Tibial nerve (tissue), 4 donors: ENCODE measurements around the gene COL6A3. TPM values are rescaled to one million over a fixed set of nuclear protein-coding genes. Genes with fewer than 3 reads are reported as not detected.

Experiments
- DNase-seq, 2 donors: peaks; one replicate each; pipeline ENCODE4 v3.0.0-alpha.2; 2019; ENCODE audit warnings: low spot score in 2 of 2
- H3K27ac ChIP-seq, 4 donors: fragments of 200-600 bp; sonication (generic) in 3 of 4; one replicate each; pipeline ENCODE4 v1.5.1; 2017 to 2019; ENCODE audit warnings: mild to moderate bottlenecking in 1 of 4
- H3K27me3 ChIP-seq, 2 donors: fragments of 200-600 bp; sonication (generic) in 1 of 2; one replicate each; pipeline versions ENCODE4 v1.5.1 to v1.6.0; 2017 to 2019
- H3K36me3 ChIP-seq, 3 donors: fragments of 200-600 bp; sonication (generic); one replicate each; pipeline ENCODE4 v1.5.1; 2018 to 2019
- H3K4me1 ChIP-seq, 4 donors: fragments of 200-600 bp; sonication (generic) in 3 of 4; one replicate each; pipeline ENCODE4 v1.5.1; 2017 to 2019
- H3K4me3 ChIP-seq, 4 donors: fragments of 200-600 bp; sonication (generic) in 3 of 4; one replicate each; pipeline ENCODE4 v1.5.1; 2017 to 2019; ENCODE audit warnings: mild to moderate bottlenecking in 1 of 4, moderate library complexity in 1 of 4
- H3K9me3 ChIP-seq, 4 donors: fragments of 200-600 bp; sonication (generic) in 3 of 4; one replicate each; pipeline ENCODE4 v1.5.1; 2017 to 2019
- EP300 ChIP-seq, 2 donors: sonication (generic); formaldehyde crosslinking; IDR thresholded peaks; one replicate each; pipeline ENCODE4 v1.6.1; 2017; ENCODE audit warnings: antibody characterized with exemption in 2 of 2, mild to moderate bottlenecking in 1 of 2
- POLR2A ChIP-seq, 2 donors: fragments of 450-650 bp; IDR thresholded peaks; one replicate each; pipeline ENCODE4 v1.6.1; 2017; ENCODE audit warnings: antibody characterized with exemption in 2 of 2, mild to moderate bottlenecking in 2 of 2, moderate library complexity in 2 of 2
- WGBS, 2 donors: methylation state at CpG; one replicate each; pipeline ENCODE4 v1.1.5; 2018; 5-methylcytosine and 5-hydroxymethylcytosine counted together
- total RNA-seq, 4 donors: library from RNA; depleted of rRNA; stranded (reverse); fragments of >200 nt; gene quantifications; one replicate each; pipeline ENCODE4 v1.1.0, GENCODE V29; 2016
- TF ChIP-seq, protein P1 (sequence below), 5 experiments: fragments of 200-600 bp in 3 of 5; fragments of 450-650 bp in 2 of 5; sonication (generic) in 3 of 5; IDR thresholded peaks; one replicate each; pipeline ENCODE4 v1.5.1; 2016 to 2019; ENCODE audit warnings: antibody characterized with exemption in 5 of 5, mild to moderate bottlenecking in 3 of 5, moderate library complexity in 2 of 5

Gene COL6A3
- total RNA-seq, 4 donors from 2014 or later = 228 to 558 (median 364) TPM

DNA sequence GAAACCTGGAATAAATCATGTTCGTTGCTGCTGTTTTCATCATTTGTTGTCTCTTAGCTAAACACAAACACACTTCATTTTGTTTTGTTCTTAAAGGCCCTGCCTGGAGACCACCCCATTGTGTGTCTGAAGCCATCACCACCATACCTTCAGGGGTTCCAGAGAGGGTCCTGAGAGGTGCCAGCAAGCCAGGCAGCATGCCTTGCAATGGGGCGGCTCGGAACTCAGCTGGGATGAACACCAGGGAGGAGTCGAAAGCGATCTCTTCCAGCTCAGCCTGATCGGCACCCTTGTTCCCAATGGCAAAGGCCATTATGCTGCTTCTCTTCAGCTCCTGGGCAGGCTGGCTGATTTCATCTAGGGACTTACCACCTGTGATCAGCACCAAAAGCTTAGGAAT is 33.2 kb downstream of the COL6A3 start:
- H3K36me3 ChIP-seq = peaks cover 0 to 47% (median 0%) of the 10 kb centered on the region in 3 donors
- no peaks in the 10 kb centered on the region for H3K27me3 ChIP-seq
- H3K4me3 ChIP-seq = no peak overlapping the region
- H3K27ac ChIP-seq = no peak overlapping the region
- WGBS, 2 donors = 92 to 95% methylated on average over 5 to 6 of the region's 6 CpGs
- DNase-seq = no peak
- H3K9me3 ChIP-seq = peaks cover 0 to 6% (median 0%) of the 10 kb centered on the region in 4 donors
- TF ChIP-seq EP300 (IDR thresholded peaks at IDR 0.05) (no peak), POLR2A (IDR thresholded peaks at IDR 0.05) (no peak)
- TF ChIP-seq, protein P1, sequence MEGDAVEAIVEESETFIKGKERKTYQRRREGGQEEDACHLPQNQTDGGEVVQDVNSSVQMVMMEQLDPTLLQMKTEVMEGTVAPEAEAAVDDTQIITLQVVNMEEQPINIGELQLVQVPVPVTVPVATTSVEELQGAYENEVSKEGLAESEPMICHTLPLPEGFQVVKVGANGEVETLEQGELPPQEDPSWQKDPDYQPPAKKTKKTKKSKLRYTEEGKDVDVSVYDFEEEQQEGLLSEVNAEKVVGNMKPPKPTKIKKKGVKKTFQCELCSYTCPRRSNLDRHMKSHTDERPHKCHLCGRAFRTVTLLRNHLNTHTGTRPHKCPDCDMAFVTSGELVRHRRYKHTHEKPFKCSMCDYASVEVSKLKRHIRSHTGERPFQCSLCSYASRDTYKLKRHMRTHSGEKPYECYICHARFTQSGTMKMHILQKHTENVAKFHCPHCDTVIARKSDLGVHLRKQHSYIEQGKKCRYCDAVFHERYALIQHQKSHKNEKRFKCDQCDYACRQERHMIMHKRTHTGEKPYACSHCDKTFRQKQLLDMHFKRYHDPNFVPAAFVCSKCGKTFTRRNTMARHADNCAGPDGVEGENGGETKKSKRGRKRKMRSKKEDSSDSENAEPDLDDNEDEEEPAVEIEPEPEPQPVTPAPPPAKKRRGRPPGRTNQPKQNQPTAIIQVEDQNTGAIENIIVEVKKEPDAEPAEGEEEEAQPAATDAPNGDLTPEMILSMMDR (IDR thresholded peaks at IDR 0.05) = no peak
- H3K4me1 ChIP-seq = no peaks in the 10 kb centered on the region

DNA sequence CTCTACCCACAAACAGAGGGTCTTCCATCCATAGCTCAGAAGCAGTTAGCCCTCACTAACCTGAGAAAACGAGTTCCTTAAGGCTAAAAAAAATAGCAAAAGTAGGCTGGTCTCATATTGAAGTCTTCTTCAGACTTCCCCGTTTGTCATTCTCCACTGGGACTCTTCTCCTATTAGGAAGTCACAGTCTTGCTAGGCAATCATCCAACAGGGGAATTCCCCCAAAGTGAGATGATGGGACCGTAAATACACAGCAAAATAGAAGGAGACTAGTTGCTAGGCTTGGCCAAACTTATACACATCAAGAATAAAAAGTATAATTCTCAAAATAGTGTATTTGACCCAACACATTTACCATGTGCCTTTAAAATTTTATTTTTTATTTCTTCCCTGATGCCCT is 34.3 kb downstream of the COL6A3 start:
- TF ChIP-seq EP300 (IDR thresholded peaks at IDR 0.05) (no peak), POLR2A (IDR thresholded peaks at IDR 0.05) (no peak)
- TF ChIP-seq, protein P1 (IDR thresholded peaks at IDR 0.05) = no peak
- H3K27ac ChIP-seq = no peak overlapping the region
- no peak overlapping the region for H3K4me3 ChIP-seq
- no peak for DNase-seq
- peaks cover 0 to 52% (median 0%) of the 10 kb centered on the region in 3 donors for H3K36me3 ChIP-seq
- H3K27me3 ChIP-seq = no peaks in the 10 kb centered on the region
- H3K4me1 ChIP-seq = no peaks in the 10 kb centered on the region
- 55 to 61% methylated on average over 3 of the region's 3 CpGs for WGBS, 2 donors
- peaks cover 0 to 6% (median 0%) of the 10 kb centered on the region in 4 donors for H3K9me3 ChIP-seq

DNA sequence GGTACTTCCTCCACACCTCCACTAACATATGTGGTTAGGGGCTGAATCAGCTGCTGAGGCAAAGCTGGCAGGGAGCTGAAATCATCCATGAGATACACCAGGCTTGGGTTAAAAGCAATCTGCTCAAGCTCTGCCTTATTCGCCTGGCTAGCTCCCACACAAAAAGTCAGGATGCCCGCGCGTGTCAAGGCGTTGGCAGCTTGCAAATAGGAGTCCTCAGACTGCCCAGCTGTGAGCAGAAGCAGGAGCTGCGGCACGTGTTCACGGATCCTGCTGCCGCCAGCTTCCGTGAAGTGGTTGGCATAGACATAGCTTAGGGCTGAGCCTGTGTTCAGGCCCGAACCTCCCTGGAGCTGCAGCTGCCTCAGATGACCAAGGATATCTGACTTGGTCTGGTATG is 35.3 kb downstream of the COL6A3 start:
- no peak for TF ChIP-seq EP300 (IDR thresholded peaks at IDR 0.05)
- TF ChIP-seq POLR2A (IDR thresholded peaks at IDR 0.05) = no peak
- TF ChIP-seq, protein P1 (IDR thresholded peaks at IDR 0.05) = no peak
- peaks cover 0 to 61% (median 2%) of the 10 kb centered on the region in 3 donors for H3K36me3 ChIP-seq
- WGBS, 2 donors = 90 to 96% methylated on average over 3 to 10 of the region's 11 CpGs
- H3K27me3 ChIP-seq = no peaks in the 10 kb centered on the region
- no peak overlapping the region for H3K4me3 ChIP-seq
- peaks cover 0 to 6% (median 0%) of the 10 kb centered on the region in 4 donors for H3K9me3 ChIP-seq
- H3K4me1 ChIP-seq = no peaks in the 10 kb centered on the region
- DNase-seq = no peak
- no peak overlapping the region for H3K27ac ChIP-seq

DNA sequence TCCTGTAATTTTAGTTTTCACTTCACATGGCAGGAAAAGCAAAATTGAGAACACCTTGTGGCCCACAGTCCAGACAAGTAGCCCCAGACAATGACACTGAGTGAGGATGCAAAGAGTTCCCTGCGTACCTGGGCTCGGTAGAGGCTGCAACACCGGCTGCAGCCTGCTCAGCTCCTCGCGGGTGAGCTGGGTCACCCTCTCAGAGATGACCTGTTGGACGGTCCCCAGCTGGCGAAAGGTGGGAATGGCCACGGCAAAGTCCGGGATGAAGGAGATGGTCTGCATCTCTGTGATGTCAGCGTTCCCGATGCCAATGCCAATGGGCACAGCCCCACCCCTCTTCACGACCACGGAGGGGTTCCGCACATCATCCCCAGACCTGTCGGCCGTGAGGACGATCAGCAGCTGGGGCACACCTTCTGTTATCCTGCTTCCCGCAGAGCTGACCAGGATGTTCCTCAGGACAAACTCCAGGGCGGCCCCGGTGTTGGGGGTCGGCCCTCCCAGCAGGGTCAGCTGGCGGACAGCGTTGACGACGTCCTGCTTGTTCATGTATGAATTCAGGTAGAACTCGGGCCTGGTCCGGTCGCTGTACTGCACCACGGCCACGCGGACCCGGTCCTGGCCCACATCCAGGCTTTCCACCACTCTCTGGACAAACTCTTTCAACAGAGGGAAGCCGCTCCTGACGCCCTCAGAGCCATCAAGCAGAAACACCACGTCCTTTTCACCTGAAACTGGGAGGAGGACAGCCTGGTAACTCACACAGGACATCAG is 39.5 kb downstream of the COL6A3 start:
- DNase-seq = no peak
- peaks cover 0 to 73% (median 2%) of the 10 kb centered on the region in 3 donors for H3K36me3 ChIP-seq
- no peak for TF ChIP-seq POLR2A (IDR thresholded peaks at IDR 0.05)
- TF ChIP-seq, protein P1 (IDR thresholded peaks at IDR 0.05) = no peak
- TF ChIP-seq EP300 (IDR thresholded peaks at IDR 0.05) = no peak
- H3K4me3 ChIP-seq = no peak overlapping the region
- 90 to 91% methylated on average over 27 to 33 of the region's 35 CpGs for WGBS, 2 donors
- H3K27me3 ChIP-seq = no peaks in the 10 kb centered on the region
- H3K4me1 ChIP-seq = no peaks in the 10 kb centered on the region
- peaks cover 0 to 2% (median 0%) of the 10 kb centered on the region in 4 donors for H3K9me3 ChIP-seq
- no peak overlapping the region for H3K27ac ChIP-seq

DNA sequence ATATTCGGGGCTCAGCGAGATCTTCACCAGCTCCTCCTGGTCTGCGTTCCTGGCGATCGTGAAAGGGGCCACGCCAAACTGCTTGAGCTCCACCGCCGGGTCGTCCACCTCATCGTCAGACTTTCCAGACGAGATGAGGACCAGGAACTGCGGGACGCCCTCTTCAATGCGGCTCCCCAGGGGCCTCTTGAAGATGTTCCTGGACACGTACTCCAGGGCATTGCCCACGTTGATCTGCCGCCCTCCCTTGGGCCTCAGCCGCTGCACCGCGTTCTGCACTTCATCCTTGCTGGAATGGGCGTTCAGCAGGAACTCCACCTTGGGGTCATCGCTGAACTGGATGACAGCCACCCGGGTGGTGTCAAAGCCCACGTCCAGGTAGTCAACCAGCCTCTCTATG is 42.1 kb downstream of the COL6A3 start:
- 88 to 94% methylated on average over 22 to 24 of the region's 24 CpGs for WGBS, 2 donors

More for the DNA sequence above, 42.1 kb downstream of the COL6A3 start:
- DNase-seq = no peak
- H3K4me3 ChIP-seq = no peak overlapping the region
- H3K27ac ChIP-seq = no peak overlapping the region
- no peaks in the 10 kb centered on the region for H3K9me3 ChIP-seq
- peaks cover 0 to 63% (median 2%) of the 10 kb centered on the region in 3 donors for H3K36me3 ChIP-seq
- TF ChIP-seq, protein P1 (IDR thresholded peaks at IDR 0.05) = no peak
- TF ChIP-seq POLR2A (IDR thresholded peaks at IDR 0.05) (no peak), EP300 (IDR thresholded peaks at IDR 0.05) (no peak)
- no peaks in the 10 kb centered on the region for H3K27me3 ChIP-seq
- no peaks in the 10 kb centered on the region for H3K4me1 ChIP-seq
